SK-N-SH treated with all-trans-retinoic acid at 6 μM for 48 hours (cell line): ENCODE data around the gene NME3.

Experiments used
- ATAC-seq: fragments of 200-7000 bp; cut with Tn5 transposase; 3 replicates; pipeline ENCODE4 v1.9.1; 2020; ENCODE audit warnings: mild to moderate bottlenecking, moderate library complexity
- ARNTL ChIP-seq: fragments of 450-650 bp; formaldehyde crosslinking; IDR thresholded peaks from 2 replicates; pipeline ENCODE4 v1.5.0; 2020; ENCODE audit warnings: low read depth, mild to moderate bottlenecking, moderate library complexity, borderline replicate concordance
- BACH2 ChIP-seq: fragments of 250-450 bp; sonication (Bioruptor Pico); IDR thresholded peaks from 2 replicates; pipeline ENCODE4 v1.9.0; 2021; ENCODE audit warnings: mild to moderate bottlenecking, borderline replicate concordance
- CREB5 ChIP-seq: fragments of 250-450 bp; sonication (Bioruptor Pico); IDR thresholded peaks from 2 replicates; pipeline ENCODE4 v1.5.1; 2020; ENCODE audit warnings: low read depth, mild to moderate bottlenecking, moderate library complexity
- CSRNP3 ChIP-seq: fragments of 250-450 bp; sonication (Bioruptor Pico); IDR thresholded peaks from 2 replicates; pipeline ENCODE4 v1.5.1; 2021; ENCODE audit warnings: mild to moderate bottlenecking, moderate library complexity
- ESRRG ChIP-seq: fragments of 250-450 bp; sonication (Bioruptor Pico); IDR thresholded peaks from 2 replicates; pipeline ENCODE4 v1.6.1; 2021; ENCODE audit warnings: mild to moderate bottlenecking
- GLIS3 ChIP-seq: fragments of 250-450 bp; sonication (Bioruptor Pico); IDR thresholded peaks from 2 replicates; pipeline ENCODE4 v1.5.0; 2020; ENCODE audit warnings: mild to moderate bottlenecking, moderate library complexity
- ISL1 ChIP-seq: fragments of 250-450 bp; sonication (Bioruptor Pico); IDR thresholded peaks from 2 replicates; pipeline ENCODE4 v2.1.2; 2022; ENCODE audit warnings: mild to moderate bottlenecking, moderate library complexity
- PATZ1 ChIP-seq: fragments of 250-450 bp; sonication (Bioruptor Pico); IDR thresholded peaks from 2 replicates; pipeline ENCODE4 v1.8.0; 2020; ENCODE audit warnings: mild to moderate bottlenecking, moderate library complexity, borderline replicate concordance
- POU6F1 ChIP-seq: fragments of 250-450 bp; sonication (Bioruptor Pico); IDR thresholded peaks from 2 replicates; pipeline ENCODE4 v1.8.0; 2021; ENCODE audit warnings: low read depth, mild to moderate bottlenecking, moderate library complexity, borderline replicate concordance
- PPARA ChIP-seq: fragments of 250-450 bp; sonication (Bioruptor Pico); IDR thresholded peaks from 2 replicates; pipeline ENCODE4 v1.5.0; 2020; ENCODE audit warnings: mild to moderate bottlenecking, borderline replicate concordance
- RARB ChIP-seq: fragments of 250-450 bp; sonication (Bioruptor Pico); IDR thresholded peaks from 2 replicates; pipeline ENCODE4 v1.8.0; 2021; ENCODE audit warnings: mild to moderate bottlenecking, moderate library complexity
- SNAI2 ChIP-seq: fragments of 250-450 bp; sonication (Bioruptor Pico); IDR thresholded peaks from 2 replicates; pipeline ENCODE4 v1.5.0; 2020; ENCODE audit warnings: mild to moderate bottlenecking, moderate library complexity
- TCF4 ChIP-seq: fragments of 250-450 bp; sonication (Bioruptor Pico); IDR thresholded peaks from 2 replicates; pipeline ENCODE4 v1.8.0; 2021; ENCODE audit warnings: mild to moderate bottlenecking, moderate library complexity, borderline replicate concordance
- TOX ChIP-seq: fragments of 250-450 bp; sonication (Bioruptor Pico); IDR thresholded peaks from 2 replicates; pipeline ENCODE4 v1.8.0; 2021; ENCODE audit warnings: mild to moderate bottlenecking, moderate library complexity, borderline replicate concordance
- ZC3H10 ChIP-seq: fragments of 250-450 bp; sonication (Bioruptor Pico); IDR thresholded peaks from 2 replicates; pipeline ENCODE4 v1.5.1; 2021; ENCODE audit warnings: mild to moderate bottlenecking, moderate library complexity
- ZFP30 ChIP-seq: fragments of 450-650 bp; formaldehyde crosslinking; IDR thresholded peaks from 2 replicates; pipeline ENCODE4 v1.5.0; 2022; ENCODE audit warnings: mild to moderate bottlenecking, moderate library complexity
- ZNF565 ChIP-seq: fragments of 450-650 bp; formaldehyde crosslinking; conservative IDR thresholded peaks from 2 replicates; pipeline ENCODE4 v1.5.0; 2020; ENCODE audit warnings: low read depth, mild to moderate bottlenecking, moderate library complexity
- ZNF70 ChIP-seq: fragments of 450-650 bp; formaldehyde crosslinking; IDR thresholded peaks from 2 replicates; pipeline ENCODE4 v1.5.0; 2020; ENCODE audit warnings: mild to moderate bottlenecking, moderate library complexity
- ZNF8 ChIP-seq: fragments of 450-650 bp; formaldehyde crosslinking; IDR thresholded peaks from 2 replicates; pipeline ENCODE4 v1.5.0; 2020; ENCODE audit warnings: mild to moderate bottlenecking, moderate library complexity

NME3 gene

GRCh38 chr16:1768767-1769401 is 2.5 kb downstream of the NME3 start (continued):
- TF ChIP-seq ARNTL (CRISPR knock-in tag) (no peak), TCF4 (CRISPR knock-in tag) (no peak), SNAI2 (CRISPR knock-in tag) (no peak)

- TF ChIP-seq POU6F1 (CRISPR knock-in tag) = no peak
- TF ChIP-seq CSRNP3 (CRISPR knock-in tag) = no peak
- no peak for TF ChIP-seq ZNF70
- TF ChIP-seq ISL1 (CRISPR knock-in tag) = no peak
- no peak for TF ChIP-seq PPARA (CRISPR knock-in tag)
- no peak for TF ChIP-seq ZC3H10 (CRISPR knock-in tag)
- no peak for TF ChIP-seq ZNF8
- no peak for TF ChIP-seq CREB5 (CRISPR knock-in tag)
- no peak for TF ChIP-seq ESRRG
These were observed 3.1 kb downstream of the NME3 start for GRCh38 chr16:1768061-1768766.

GRCh38 chr16:1767116-1767994 is 4.0 kb downstream of the NME3 start:
- no peak for ATAC-seq
- TF ChIP-seq ZNF8 = no peak
- TF ChIP-seq TOX = no peak
- TF ChIP-seq ZNF565 (CRISPR knock-in tag) = no peak
- TF ChIP-seq BACH2 (CRISPR knock-in tag) = no peak
- no peak for TF ChIP-seq ARNTL (CRISPR knock-in tag)
- no peak for TF ChIP-seq GLIS3 (CRISPR knock-in tag)

More at GRCh38 chr16:1768061-1768766, 3.1 kb downstream of the NME3 start:
- ATAC-seq = no peak

- TF ChIP-seq SNAI2 (CRISPR knock-in tag) = no peak
- no peak for ATAC-seq
These were observed 4.6 kb downstream of the NME3 start for GRCh38 chr16:1766701-1767100.

- no peak for TF ChIP-seq PPARA (CRISPR knock-in tag)
- no peak for TF ChIP-seq ISL1 (CRISPR knock-in tag)
- TF ChIP-seq TCF4 (CRISPR knock-in tag) = no peak
- TF ChIP-seq ZFP30 (CRISPR knock-in tag) = no peak
- no peak for TF ChIP-seq RARB (CRISPR knock-in tag)
- no peak for TF ChIP-seq ZNF70
- no peak for TF ChIP-seq TOX
- no peak for TF ChIP-seq BACH2 (CRISPR knock-in tag)
- TF ChIP-seq PATZ1 (CRISPR knock-in tag) = no peak
- no peak for TF ChIP-seq POU6F1 (CRISPR knock-in tag)
- no peak for TF ChIP-seq ZNF565 (CRISPR knock-in tag)
- TF ChIP-seq GLIS3 (CRISPR knock-in tag) = no peak
- ATAC-seq = no peak
These were observed 5.1 kb downstream of the NME3 start for GRCh38 chr16:1766231-1766630.
